8988T (cell line): Measurements from ENCODE around the gene EVPL.
"Not testable (repeated sequence)": the region's sequence is repeated elsewhere in the genome, so short reads cannot be mapped to it uniquely, and the experiment has no call there.

Experiments
- DNase-seq: peaks from one replicate; pipeline ENCODE4 v3.0.0; 2011

EVPL gene

DNA sequence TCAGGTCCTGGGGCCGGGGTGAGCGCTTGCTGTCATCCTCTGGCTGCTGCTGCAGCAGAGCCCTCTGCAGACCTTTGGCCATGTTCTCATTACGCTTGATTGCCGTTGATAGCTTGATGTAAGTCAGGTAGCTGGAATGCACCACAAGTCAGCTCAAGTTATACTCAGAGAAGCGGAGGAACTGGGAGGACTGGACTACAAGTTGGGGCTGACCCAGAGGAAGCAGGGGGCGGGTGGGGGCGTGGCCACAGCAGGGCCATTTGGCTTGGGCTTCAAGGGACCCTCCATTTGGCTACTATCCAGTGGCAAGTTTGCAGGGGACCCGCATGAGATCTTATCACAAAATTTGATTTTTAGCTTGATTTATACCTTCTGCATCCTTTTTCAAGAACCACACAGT, 19.0 kb upstream of the EVPL start:
- DNase-seq = no peak

DNA sequence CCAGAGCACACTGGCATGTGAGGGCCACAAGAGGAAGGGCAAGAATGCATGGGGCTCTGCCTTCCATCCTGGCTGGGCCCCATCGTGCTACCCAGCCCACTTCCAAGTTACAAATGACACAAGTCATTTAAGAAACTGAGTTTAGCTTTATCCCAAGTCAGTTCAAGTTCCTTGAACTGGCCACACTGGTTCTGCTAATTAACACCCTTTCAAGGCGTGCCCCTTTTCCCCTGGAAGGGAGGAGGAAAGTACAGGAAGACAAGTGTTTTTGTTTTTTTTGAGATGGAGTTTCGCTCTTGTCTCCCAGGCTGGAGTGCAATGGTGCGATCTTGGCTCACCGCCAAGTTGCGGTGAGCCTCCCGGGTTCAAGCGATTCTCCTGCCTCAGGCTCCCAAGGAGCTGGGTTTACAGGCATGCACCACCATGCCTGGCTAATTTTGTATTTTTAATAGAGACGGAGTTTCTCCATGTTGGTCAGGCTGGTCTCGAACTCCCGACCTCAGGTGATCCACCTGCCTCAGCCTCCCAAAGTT, 17.4 kb upstream of the EVPL start:
- not testable (repeated sequence) for DNase-seq

DNA sequence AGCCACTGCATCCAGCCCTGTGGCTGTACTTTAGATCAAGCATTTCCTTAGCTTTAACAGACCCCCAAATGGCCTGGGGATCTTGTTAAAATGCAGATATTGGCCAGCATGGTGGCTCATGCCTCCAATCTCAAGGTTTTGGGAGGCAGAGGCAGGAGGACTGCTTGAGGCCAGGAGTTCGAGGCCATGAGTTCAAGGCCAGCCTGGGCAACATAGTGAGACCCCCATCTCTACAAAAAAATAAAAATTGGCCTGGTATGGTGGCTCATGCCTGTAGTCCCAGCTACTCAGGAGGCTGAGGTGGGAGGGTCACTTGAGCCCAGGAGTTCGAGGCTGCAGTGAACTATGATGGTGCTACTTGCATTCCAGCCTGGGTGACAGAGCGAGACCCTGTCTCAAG, 15.8 kb upstream of the EVPL start:
- DNase-seq = not testable (repeated sequence)

DNA sequence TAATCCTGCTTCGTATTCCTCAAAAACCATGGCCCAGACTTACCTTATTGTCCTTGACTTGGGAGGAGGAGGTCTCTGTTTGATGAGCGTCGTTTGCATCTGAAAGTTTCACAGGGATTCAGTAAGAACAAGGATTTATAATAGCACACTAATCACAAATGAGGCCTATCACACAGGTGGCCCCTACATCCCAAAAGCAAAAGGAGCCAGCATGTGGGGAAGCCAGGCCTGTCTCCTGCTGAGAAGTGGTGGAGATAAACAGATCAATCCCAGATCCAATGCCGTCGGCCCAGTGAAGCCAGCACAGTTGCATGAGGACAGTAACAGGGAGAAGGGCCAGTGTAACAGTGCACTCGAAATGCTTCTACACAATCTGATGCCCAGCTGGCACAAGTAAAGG, 13.3 kb upstream of the EVPL start:
- DNase-seq = no peak

DNA sequence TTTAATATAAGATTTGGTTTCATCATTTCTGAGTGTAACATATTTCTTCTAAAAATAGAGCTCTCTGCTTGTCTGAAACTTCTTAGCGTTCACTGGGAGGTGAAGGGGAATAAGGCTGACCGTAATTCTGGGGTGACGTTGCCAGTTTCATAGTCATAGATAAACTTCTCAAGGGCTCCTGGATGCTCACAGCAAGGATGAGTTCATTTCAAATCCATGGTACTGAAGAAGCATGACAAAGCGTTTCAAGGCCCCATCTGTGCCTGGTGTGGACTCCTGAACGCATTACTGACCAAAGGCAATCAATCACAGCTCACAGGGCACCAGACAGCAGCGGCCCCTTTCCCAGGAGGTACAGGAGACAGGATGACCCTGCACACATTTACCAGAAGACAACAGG, 12.0 kb upstream of the EVPL start:
- no peak for DNase-seq

DNA sequence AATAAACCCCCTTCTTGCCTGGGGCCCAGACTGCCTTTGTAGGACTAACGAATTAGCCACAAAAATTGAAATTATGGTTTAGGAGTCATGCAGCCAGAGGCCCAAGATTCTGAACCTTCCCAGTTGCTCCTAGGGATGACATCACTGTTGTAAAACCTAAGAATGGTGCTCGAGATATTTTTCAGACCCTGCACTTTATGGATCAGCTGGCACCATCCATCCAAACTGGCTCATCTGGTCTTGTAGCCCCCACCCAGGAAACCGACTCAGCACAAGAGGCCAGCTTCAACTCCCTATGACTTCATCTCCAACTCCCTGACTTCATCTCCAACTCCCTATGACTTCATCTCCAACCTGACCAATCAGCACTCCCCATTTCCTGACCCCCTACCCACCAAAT, 10.9 kb upstream of the EVPL start:
- DNase-seq = no peak

DNA sequence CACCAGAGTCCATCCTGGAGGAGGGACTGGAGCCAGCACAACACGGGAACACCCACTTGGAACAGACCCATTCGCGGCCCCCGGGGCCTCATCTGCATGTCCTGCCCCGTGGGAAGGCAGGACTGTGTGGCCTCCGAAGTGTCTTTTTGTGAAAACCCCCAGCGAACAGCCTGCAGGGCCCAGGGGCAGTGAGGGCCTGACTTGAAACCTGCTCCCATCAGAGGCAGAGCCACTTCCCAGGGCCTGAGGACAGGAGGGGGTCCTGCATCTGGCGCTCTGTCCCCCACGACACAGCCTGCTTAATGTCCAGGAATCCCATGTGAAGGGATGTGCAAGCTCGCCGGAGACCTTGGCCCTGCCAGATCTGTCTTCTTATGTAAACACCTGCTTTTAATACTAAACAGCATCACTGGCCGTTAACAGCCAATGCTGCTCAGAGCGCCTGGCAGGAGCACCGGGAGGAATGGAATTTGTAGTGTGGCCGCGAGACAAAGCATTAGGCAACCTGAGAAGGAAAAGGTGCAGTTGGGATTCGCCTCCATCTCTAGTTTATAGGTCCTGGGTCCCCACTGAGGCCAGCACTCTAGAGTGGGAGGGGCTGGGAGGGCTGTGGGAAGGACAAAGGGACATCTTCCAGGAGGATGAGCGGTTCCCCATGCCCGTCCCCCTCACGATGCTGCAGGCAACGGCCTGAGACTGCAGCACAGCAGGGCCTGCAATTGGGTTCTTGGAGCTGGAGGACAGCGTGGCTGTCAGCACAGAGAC, 9.6 kb upstream of the EVPL start:
- no peak for DNase-seq

- DNase-seq = no peak
Observed at GRCh38 chr17:76034428-76035350, 7.6 kb upstream of the EVPL start.

DNA sequence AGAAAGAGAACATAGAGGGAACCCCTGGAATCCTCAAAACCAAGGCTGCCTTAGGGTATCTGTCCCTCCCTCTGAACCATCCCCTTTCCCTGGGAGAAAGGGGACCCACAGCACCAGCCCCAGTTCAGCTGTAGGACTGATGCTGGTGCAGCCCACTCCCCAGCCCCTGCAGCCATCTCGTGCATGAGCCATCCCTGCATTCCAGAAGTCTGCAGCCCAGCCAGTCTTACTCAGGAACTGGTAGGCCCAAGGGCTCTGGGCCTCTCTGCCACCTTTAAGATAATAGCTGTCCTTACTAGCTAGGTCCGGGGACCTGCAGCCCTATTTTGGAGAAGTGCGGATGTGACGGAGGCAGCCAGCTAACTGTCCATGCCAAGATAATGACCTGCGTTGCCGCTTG, 6.0 kb upstream of the EVPL start:
- no peak for DNase-seq

GRCh38 chr17:76032780-76033108, 5.6 kb upstream of the EVPL start:
- no peak for DNase-seq

GRCh38 chr17:76032073-76032779, 5.1 kb upstream of the EVPL start:
- DNase-seq = no peak

GRCh38 chr17:76026714-76027158, 370 bp downstream of the EVPL start:
- no peak for DNase-seq

- no peak for DNase-seq
Observed at GRCh38 chr17:76025294-76025693, 1.8 kb downstream of the EVPL start.

DNA sequence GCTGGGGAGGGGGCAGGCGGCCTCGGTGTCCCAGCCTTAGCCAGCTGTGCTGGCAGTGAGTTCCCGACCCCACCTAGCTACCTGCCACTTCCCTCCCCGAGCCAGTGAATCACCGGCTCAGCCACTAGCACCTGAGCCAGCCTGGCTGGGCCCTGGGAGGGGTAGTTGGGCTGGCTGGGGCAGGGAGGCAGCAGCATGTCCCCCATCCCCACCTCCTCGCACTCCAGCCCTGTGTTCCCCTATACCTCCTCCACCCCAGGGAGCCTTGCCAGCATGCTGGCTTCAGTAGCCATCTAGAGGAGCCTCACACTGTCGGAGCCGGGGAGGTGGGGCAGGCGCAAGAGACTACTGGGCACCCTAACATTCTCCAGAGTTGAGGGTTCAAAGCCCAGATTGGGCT, 2.8 kb downstream of the EVPL start:
- no peak for DNase-seq

GRCh38 chr17:76023900-76024237, 3.2 kb downstream of the EVPL start:
- no peak for DNase-seq

- DNase-seq = no peak
Observed at GRCh38 chr17:76022973-76023899, 3.9 kb downstream of the EVPL start.

GRCh38 chr17:76022285-76022684, 4.8 kb downstream of the EVPL start:
- no peak for DNase-seq

- DNase-seq = no peak
Observed at GRCh38 chr17:76019833-76020467, 7.2 kb downstream of the EVPL start.

DNA sequence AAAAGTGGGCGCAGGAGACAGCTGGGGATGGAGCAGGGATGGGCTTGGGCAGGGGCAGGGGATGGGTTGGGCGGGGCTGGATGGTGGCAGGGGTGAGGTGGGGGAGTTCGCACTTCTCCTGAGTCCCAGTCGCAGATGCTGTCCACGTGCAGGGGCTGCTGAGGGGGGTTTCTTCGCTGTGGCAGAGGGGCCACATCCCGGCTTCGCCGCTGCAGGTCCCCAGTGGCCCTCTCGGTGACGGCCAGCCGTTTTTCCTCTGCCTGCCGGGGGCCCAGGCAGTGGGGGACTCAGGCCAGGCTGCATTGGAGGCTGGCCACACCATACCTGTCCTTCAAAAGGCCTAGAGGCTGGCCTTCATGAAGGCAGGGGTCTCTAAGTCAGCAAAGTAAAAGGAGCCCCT, 8.3 kb downstream of the EVPL start:
- no peak for DNase-seq

DNA sequence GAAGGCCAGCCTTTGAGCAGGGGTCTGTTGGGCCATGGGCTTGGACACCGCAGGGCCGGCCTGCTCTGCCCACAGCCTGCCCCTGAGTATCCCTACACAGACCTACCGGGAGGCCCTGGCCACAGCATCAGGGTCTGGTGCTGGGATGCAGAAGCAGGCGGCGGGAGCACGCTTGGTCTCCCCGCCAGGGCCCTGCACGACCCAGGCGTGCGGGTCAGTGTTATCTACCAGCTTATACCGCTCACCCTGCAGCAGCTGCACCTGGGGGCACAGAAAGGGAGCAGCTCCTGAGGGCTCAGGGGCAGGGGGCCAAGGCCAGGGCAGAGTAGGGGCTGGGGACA, 8.8 kb downstream of the EVPL start:
- DNase-seq = no peak

DNA sequence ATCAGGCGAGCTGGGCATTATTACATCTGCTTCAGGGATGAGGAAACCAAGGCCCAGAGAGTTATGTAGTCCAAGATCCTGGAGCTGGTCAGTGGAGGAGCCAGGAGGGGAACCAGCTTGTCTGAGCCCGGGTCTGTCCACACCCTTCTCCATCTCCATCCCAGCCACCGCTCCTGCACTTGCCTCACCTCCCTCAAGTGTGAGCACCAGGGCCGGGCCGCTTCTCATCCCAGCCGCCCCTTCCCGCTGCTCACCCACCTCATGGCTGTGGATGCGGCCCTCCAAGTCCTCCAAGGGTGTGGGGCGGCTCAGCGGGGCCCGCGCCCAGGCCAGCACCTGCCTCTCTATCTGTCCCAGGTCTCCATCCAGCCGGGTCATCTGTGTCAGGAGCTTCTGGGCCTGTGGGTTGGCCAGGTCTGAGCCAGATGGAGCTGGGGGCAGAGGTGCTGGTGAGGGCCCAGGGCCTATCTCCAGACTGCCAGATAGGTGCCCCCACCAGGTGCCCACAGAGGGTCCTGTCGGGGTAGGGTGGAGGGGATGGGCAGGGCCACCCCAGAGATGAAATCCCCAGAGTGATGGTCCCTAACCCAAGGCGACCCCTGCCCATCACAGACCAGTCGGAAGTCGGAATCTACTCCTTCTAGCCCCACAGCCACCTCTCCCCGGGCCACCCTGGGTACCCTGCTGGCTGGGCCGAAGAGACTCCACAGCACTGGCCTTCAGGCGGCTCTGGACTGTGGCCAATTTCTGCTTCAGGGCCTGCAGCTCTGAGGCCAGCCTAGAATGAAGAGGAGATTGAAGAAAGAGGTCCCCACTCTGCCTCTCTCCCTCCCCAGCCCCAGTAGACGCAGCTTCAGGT, 9.4 kb downstream of the EVPL start:
- DNase-seq = no peak
